ENCODE data around the gene PCDHGA6.
"Not testable (repeated sequence)": the region's sequence is repeated elsewhere in the genome, so short reads cannot be mapped to it uniquely, and the experiment has no call there.

The PCDHGA6 gene

DNA sequence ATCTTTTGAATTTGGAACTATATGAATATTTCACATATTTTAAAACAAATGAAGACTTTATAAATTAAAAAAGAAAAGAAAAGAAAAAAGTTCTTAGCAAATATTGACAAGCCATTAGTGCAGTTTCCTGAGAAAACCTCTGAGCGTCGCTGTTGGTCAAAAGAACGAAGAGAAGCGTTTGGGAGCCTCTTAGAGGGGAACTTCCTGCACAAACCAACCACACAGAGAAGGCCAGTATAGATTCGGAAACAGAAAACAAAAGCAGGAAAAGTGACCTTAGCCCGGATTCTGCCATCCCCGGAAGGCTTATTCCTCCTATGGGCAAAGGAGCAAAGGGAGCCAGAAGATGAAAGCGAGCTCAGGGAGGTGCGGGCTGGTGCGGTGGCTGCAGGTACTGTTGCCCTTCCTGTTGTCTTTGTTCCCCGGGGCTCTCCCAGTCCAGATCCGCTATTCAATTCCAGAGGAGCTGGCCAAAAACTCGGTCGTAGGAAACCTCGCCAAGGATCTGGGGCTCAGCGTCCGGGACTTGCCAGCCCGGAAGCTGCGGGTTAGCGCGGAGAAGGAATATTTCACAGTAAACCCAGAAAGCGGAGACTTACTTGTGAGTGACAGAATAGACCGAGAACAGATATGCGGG is 13.8 kb upstream of the PCDHGA6 start, which contains the start of gene PCDHGB2:
PCDHGB2 (plus strand) TSS at position 205 of the 637 bp plus-strand sequence; CDS start at position 347, 142 bp downstream.
- no peak for DNase-seq (ENCODE audit: low read depth)

DNA sequence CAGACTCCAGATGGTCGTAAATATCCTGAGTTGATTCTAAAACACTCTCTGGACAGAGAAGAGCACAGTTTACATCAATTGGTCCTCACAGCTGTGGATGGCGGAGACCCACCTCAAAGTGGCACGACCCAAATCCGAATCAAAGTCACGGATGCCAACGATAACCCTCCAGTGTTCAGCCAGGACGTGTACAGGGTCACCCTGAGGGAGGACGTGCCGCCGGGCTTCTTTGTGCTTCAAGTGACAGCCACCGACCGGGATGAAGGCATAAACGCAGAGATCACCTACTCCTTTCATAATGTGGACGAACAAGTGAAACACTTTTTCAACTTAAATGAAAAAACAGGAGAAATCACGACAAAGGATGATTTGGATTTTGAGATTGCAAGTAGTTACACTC is 13.0 kb upstream of the PCDHGA6 start:
- no peak for DNase-seq (ENCODE audit: low read depth)

DNA sequence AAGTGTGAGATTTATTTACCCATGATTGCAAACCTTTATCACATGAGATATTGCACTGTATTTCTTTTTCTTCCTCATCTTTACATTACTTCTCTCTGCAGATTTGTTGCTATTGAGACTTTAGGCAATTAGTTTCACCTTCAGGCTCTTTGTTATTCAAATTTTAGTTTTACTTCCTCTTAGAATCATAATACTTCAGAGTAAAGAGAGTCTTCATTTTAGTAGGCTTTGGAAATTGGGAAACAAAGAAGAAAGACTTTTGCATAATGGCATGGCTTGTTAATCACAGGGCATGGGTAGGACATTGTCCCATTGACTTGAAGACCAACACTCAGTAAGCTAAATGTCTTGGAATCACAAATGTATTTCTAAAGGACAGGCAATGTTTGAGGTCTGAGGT is 11.0 kb upstream of the PCDHGA6 start:
- no peak for DNase-seq (ENCODE audit: low read depth)

DNA sequence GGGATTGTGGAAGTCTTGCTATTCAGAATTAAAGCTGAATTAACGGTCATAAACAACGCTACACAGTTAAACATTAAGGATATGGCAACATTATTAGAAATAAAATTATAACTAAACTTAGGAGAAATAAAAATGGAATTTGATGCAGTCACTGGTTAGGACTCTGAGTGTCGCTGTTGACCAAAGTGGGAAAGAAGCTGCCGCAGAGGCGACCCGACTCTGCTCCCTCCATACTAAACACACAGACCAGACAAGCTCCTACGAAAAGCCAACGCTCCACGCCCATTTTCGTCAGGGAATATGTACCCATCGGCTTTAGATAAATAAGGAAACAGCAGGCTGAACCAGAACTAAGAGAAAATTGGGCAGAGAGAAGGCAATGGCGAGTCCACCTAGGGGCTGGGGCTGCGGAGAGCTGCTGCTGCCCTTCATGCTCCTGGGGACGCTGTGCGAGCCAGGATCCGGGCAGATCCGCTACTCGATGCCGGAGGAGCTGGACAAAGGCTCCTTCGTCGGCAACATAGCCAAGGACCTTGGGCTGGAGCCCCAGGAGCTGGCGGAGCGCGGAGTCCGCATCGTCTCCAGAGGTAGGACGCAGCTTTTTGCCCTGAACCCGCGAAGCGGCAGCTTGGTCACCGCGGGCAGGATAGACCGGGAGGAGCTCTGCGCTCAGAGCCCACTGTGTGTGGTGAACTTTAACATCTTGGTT is 9.6 kb upstream of the PCDHGA6 start, which contains the start of gene PCDHGA5:
PCDHGA5 (plus strand) TSS at position 211 of the 709 bp plus-strand sequence; CDS start at position 380, 169 bp downstream.
- no peak for DNase-seq (ENCODE audit: low read depth)

DNA sequence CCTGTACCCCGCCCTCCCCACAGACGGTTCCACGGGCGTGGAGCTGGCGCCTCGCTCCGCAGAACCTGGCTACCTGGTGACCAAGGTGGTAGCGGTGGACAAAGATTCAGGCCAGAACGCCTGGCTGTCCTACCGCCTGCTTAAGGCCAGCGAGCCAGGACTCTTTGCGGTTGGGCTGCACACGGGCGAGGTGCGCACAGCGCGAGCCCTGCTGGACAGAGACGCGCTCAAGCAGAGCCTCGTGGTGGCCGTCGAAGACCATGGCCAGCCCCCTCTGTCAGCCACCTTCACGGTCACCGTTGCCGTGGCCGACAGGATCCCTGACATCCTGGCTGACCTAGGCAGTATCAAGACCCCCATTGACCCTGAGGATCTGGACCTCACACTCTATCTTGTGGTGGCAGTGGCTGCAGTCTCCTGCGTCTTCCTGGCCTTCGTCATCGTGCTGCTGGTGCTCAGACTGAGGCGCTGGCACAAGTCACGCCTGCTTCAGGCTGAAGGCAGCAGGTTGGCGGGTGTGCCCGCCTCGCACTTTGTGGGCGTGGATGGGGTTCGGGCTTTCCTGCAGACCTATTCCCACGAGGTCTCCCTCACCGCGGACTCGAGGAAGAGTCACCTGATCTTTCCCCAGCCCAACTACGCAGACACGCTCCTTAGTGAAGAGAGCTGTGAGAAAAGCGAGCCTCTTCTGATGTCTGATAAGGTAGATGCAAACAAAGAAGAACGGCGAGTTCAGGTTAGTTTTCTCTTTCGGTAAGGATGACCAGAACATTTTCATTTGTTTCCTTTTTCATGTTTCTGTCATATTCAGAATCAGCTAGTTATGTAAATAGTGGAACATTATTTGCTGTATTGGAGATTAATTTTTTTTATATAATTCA is 7.4 kb upstream of the PCDHGA6 start:
- no peak for DNase-seq (ENCODE audit: low read depth)

DNA sequence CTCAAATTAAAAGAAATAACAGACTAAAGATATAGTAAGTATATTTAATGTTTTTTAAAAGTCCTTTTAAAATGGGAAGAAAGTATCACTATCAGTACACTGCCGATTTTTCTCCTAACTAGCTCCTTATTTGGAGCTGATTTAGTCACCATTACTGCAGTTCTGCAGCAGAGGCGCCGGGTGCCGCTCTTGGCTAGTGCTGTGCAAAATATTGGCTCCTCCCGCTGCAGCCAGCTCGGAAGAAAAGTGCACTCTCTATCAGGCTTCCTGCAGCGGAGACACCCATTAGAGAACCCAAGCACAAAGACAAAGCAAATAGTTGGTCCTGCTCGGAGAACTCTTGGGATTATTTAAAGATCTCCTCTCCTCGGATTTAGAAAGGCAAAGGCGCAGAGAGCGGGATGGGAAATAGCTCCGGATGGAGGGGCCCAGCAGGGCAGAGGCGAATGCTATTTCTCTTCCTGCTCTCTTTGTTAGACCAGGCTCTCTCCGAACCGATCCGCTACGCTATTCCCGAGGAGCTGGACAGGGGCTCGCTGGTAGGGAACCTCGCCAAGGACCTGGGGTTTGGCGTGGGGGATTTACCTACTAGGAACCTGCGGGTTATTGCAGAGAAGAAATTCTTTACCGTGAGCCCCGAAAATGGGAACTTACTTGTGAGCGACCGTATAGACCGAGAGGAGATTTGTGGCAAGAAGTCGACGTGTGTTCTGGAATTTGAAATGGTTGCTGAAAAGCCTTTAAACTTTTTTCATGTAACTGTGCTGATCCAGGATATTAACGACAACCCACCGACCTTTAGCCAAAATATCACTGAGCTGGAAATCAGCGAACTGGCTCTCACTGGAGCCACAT is 3.5 kb upstream of the PCDHGA6 start, which contains the start of gene PCDHGB3:
PCDHGB3 (plus strand) TSS at position 249 of the 855 bp plus-strand sequence; CDS start at position 402, 153 bp downstream.
- no peak for DNase-seq (ENCODE audit: low read depth)

DNA sequence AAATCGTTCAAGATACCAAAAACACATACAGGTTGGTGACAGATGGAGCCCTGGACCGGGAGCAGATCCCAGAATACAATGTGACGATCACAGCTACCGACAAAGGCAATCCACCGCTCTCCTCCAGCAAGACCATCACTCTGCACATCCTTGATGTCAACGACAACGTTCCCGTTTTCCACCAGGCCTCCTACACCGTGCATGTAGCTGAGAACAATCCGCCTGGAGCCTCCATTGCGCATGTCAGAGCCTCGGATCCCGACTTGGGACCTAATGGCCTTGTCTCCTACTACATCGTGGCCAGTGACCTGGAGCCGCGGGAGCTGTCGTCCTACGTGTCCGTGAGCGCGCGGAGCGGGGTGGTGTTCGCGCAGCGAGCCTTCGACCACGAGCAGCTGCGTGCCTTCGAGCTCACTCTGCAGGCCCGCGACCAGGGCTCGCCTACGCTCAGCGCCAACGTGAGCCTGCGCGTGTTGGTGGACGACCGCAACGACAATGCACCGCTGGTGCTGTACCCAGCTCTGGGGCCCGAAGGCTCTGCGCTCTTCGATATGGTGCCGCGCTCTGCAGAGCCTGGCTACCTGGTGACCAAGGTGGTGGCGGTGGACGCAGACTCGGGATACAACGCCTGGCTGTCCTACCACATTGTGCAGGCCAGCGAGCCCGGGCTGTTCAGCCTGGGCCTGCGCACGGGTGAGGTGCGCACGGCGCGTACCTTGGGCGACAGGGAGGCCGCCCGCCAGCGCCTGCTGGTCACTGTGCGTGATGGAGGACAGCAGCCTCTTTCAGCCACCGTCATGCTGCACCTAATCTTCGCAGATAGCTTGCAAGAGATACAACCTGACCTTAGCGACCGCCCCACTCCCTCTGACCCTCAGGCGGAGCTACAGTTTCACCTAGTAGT is 1.9 kb upstream of the PCDHGA6 start:
- DNase-seq (ENCODE audit: low read depth), result no peak

DNA sequence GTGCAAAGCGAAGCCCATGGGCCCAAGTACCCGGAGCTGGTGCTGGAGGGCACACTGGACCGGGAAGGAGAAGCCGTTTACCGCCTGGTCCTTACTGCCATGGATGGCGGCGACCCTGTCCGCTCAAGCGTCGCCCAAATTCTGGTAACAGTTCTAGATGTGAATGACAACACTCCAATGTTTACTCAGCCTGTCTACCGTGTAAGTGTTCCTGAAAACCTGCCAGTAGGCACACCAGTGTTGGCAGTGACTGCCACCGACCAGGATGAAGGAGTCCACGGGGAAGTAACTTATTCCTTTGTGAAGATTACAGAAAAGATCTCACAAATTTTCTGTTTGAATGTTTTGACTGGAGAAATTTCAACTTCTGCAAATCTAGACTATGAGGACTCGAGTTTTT is 936 bp downstream of the PCDHGA6 start:
- DNase-seq (ENCODE audit: low read depth), result no peak

DNA sequence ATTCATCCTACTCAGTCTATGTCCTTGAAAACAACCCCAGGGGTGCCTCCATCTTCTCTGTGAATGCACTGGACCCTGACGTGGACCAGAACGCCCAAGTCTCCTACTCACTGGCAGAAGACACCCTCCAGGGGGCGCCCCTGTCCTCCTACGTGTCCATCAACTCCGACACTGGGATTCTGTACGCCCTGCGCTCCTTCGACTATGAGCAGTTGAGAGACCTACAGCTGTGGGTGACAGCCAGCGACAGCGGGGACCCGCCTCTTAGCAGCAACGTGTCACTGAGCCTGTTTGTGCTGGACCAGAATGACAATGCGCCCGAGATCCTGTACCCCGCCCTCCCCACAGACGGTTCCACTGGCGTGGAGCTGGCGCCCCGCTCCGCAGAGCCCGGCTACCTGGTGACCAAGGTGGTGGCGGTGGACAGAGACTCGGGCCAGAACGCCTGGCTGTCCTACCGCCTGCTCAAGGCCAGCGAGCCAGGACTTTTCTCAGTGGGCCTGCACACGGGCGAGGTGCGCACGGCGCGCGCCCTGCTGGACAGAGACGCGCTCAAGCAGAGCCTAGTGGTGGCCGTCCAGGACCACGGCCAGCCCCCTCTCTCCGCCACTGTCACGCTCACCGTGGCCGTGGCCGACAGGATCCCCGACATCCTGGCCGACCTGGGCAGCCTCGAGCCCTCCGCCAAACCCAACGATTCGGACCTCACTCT is 1.9 kb downstream of the PCDHGA6 start:
- not testable (repeated sequence) for DNase-seq (ENCODE audit: low read depth)

DNA sequence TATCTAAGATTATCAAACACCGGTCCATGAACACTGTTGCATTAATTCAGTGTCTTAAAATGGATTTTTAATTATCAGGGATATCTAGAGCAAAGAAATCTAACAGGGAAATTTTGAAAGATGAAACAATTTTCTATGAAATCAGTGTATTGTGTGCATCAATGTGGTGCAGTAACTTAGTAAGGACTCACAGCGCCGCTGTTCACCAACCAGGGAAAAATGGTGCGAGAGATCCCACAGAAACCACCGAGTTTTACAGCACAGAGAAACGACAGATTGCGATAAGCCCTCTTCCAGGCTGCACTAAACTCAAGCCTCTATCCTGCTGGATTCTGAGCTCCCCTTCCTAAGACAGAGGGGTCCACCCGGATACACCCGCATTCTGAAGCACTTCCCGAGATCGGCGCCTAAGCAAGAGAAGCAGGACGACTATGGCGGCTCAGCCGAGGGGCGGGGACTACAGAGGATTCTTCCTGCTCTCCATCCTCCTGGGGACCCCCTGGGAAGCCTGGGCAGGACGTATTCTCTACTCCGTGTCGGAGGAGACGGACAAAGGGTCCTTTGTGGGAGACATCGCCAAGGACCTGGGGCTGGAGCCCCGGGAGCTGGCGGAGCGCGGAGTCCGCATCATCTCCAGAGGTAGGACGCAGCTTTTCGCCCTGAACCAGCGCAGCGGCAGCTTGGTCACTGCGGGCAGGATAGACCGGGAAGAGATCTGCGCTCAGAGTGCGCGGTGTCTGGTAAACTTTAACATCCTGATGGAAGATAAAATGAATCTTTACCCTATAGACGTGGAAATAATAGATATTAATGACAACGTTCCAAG is 9.0 kb downstream of the PCDHGA6 start, which contains the start of gene PCDHGA7:
PCDHGA7 (plus strand) TSS at position 274 of the 826 bp plus-strand sequence; CDS start at position 432, 158 bp downstream.
- DNase-seq (ENCODE audit: low read depth), result peak; percentile 14

DNA sequence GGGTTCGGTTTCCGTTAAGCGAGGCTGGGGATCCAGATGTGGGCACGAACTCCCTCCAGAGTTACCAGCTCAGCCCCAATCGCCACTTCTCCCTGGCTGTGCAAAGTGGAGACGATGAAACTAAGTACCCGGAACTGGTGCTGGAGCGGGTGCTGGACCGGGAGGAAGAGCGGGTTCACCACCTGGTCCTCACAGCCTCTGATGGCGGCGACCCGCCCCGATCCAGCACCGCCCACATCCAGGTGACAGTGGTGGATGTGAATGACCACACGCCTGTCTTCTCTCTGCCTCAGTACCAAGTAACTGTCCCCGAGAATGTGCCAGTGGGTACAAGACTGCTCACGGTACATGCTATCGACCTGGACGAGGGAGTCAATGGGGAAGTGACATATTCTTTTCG is 9.7 kb downstream of the PCDHGA6 start:
- no peak for DNase-seq (ENCODE audit: low read depth)

DNA sequence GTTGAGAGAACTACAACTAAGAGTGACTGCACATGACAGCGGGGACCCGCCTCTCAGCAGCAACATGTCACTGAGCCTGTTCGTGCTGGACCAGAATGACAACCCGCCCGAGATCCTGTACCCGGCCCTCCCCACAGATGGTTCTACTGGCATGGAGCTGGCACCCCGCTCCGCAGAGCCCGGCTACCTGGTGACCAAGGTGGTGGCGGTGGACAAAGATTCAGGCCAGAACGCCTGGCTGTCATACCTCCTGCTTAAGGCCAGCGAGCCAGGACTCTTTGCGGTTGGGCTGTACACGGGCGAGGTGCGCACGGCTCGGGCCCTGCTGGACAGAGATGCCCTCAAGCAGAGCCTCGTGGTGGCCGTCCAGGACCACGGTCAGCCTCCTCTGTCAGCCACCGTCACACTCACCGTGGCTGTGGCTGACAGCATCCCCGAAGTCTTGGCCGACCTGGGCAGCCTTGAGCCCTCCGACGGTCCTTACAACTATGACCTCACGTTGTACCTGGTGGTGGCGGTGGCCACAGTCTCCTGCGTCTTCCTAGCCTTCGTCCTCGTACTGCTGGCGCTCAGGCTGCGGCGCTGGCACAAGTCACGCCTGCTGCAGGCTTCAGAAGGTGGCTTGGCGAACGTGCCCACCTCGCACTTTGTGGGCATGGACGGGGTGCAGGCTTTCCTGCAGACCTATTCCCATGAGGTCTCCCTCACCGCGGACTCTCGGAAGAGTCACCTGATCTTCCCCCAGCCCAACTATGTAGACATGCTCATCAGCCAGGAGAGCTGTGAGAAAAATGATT is 11.0 kb downstream of the PCDHGA6 start:
- DNase-seq (ENCODE audit: low read depth), result no peak

DNA sequence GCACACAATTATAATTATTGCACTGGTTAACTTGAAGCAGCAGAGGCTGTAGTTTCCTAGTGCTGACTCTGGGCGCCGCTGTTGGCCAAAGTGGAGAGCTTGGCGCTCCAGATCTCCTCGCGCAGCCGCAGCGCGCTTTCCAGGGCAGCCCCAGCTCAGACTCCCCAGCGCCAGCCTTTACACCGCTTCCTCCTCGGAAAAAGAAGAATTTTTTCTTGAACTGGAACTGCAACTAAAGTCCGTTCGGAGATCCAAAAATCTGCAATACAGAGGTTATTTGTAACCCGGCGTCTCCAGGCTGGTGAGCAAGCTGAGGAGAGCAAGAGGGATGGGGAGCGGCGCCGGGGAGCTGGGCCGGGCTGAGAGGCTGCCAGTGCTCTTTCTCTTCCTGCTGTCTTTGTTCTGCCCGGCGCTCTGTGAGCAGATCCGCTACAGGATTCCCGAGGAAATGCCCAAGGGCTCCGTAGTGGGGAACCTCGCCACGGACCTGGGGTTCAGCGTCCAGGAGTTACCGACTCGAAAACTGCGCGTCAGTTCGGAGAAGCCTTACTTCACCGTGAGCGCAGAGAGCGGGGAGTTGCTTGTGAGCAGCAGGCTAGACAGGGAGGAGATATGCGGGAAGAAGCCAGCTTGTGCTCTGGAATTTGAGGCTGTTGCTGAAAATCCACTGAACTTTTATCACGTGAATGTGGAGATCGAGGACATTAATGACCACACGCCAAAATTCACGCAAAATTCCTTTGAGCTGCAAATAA is 14.0 kb downstream of the PCDHGA6 start, which contains the start of gene PCDHGB4:
PCDHGB4 (plus strand) TSS at position 142 of the 755 bp plus-strand sequence; CDS start at position 329, 187 bp downstream.
- not testable (repeated sequence) for DNase-seq (ENCODE audit: low read depth)

DNA sequence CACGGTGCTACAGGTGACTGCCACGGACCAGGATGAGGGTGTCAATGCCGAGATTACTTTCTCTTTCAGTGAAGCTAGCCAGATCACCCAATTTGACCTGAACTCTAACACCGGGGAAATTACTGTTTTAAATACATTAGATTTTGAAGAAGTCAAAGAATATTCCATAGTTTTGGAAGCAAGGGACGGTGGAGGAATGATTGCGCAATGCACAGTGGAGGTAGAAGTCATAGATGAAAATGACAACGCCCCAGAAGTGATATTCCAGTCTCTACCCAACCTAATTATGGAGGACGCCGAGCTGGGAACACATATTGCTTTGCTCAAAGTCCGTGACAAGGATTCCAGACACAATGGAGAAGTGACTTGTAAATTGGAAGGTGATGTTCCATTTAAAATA is 15.0 kb downstream of the PCDHGA6 start:
- DNase-seq (ENCODE audit: low read depth), result no peak

DNA sequence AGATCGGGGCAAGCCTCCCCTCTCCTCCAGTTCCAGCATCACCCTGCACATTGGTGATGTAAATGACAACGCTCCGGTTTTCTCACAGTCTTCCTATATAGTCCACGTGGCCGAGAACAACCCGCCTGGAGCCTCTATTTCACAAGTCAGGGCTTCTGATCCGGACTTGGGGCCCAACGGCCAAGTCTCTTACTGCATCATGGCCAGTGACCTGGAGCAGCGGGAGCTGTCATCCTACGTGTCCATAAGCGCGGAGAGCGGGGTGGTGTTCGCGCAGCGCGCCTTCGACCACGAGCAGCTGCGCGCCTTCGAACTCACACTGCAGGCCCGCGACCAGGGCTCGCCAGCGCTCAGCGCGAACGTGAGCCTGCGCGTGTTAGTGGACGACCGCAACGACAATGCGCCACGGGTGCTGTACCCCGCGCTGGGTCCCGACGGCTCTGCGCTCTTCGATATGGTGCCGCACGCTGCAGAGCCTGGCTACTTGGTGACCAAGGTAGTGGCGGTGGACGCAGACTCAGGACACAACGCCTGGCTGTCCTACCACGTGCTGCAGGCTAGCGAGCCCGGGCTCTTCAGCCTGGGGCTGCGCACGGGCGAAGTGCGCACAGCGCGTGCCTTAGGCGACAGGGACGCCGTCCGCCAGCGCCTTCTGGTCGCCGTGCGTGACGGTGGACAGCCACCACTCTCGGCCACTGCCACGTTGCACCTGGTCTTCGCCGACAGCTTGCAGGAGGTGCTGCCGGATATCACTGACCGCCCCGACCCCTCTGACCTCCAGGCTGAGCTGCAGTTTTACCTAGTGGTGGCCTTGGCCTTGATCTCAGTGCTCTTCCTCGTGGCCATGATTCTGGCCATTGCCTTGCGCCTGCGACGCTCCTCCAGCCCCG is 15.7 kb downstream of the PCDHGA6 start:
- no peak for DNase-seq (ENCODE audit: low read depth)
